Left lung (tissue), 10 donors: ENCODE measurements around the gene BCL11B. TPM values are rescaled to one million over a fixed set of nuclear protein-coding genes. Genes with fewer than 3 reads are reported as not detected.

Source experiments
- ATAC-seq: fragments of 200-7000 bp; cut with Tn5 transposase; one replicate; pipeline ENCODE4 v1.9.1; 2020; ENCODE audit warnings: moderate library complexity
- DNase-seq, 4 donors: peaks; one replicate each; pipeline ENCODE4 v3.0.0-alpha.2; 2013 to 2020
- H3K27ac ChIP-seq, 2 donors: fragments of 200-600 bp; sonication (generic) in 1 of 2; one replicate each; pipeline versions ENCODE4 v1.5.0 to v1.8.0; 2020 to 2021
- H3K27me3 ChIP-seq, 2 donors: fragments of 200-600 bp; sonication (generic) in 1 of 2; one replicate each; pipeline versions ENCODE4 v1.5.0 to v1.8.0; 2020 to 2021
- H3K36me3 ChIP-seq, 2 donors: fragments of 200-600 bp; sonication (generic) in 1 of 2; one replicate each; pipeline versions ENCODE4 v1.5.0 to v1.8.0; 2020 to 2021
- H3K4me1 ChIP-seq, 2 donors: fragments of 200-600 bp; one replicate each; pipeline ENCODE4 v1.8.0; 2021
- H3K4me3 ChIP-seq, 2 donors: fragments of 200-600 bp; sonication (generic) in 1 of 2; one replicate each; pipeline versions ENCODE4 v1.5.0 to v1.8.0; 2020 to 2021; ENCODE audit warnings: mild to moderate bottlenecking in 1 of 2
- H3K9me3 ChIP-seq, 2 donors: fragments of 200-600 bp; sonication (generic) in 1 of 2; one replicate each; pipeline versions ENCODE4 v1.5.0 to v1.8.0; 2020 to 2021
- intact Hi-C, 2 donors: fragments of 100-400 bp; cut with DNase I; formaldehyde crosslinking; loops; one replicate each; pipeline versions ENCODE4 v1.11.2 to v1.14.2; 2022
- polyA plus RNA-seq, 6 donors: library from polyadenylated mRNA; unstranded; fragments of 120-200 nt; gene quantifications; one replicate each; pipeline ENCODE4 v1.2.1, GENCODE V29; 2013; ENCODE audit not compliant: insufficient read length in 6 of 6
- total RNA-seq, 2 donors: library from RNA; stranded (reverse); fragmentation: NEBNext Ultra II Directional; extraction: Animal tissue kit (Norgen Biotek cat#: 25700); gene quantifications; one replicate each; pipeline ENCODE4 v1.2.1, GENCODE V29; 2021
- TF ChIP-seq, protein P1 (sequence below), 2 donors: fragments of 200-600 bp; sonication (generic) in 1 of 2; IDR thresholded peaks; one replicate each; pipeline versions ENCODE4 v1.5.0 to v1.8.0; 2021; ENCODE audit warnings: antibody characterized with exemption in 2 of 2
- donor health status: DM: no; HTN: yes; CAD: no.
- donor health status: DM: no; HTN: no; CAD: no.

The BCL11B gene
- total and polyA plus RNA-seq, 8 donors, result 1.4 to 3.6 (median 3.2) TPM

DNA sequence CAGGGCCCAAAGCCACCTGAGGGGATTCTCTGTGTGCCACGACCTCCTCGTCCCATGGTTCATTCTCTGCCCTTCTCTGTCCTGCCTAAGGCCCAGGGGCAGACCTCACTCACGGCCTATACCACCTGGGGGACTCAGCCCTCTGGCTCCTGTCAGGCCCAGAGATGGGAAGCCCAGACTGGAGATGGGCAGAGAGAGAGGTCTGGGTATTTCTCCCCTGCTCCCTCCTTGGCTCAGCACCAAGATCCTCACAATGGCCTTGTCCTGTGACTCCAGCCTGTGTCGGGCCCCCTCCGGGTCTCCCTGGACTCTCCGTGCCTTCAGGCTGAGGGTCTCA is 46.9 kb upstream of the BCL11B start:
- ATAC-seq, result no peak
- Histone ChIP-seq H3K36me3 (no peaks in the 10 kb centered on the region), H3K27ac (no peak overlapping the region), H3K4me3 (no peak overlapping the region), H3K9me3 (no peaks in the 10 kb centered on the region), H3K4me1 (no peaks in the 10 kb centered on the region), H3K27me3 (peaks cover 0 to 23% of the 10 kb centered on the region in 2 donors)
- TF ChIP-seq, protein P1, sequence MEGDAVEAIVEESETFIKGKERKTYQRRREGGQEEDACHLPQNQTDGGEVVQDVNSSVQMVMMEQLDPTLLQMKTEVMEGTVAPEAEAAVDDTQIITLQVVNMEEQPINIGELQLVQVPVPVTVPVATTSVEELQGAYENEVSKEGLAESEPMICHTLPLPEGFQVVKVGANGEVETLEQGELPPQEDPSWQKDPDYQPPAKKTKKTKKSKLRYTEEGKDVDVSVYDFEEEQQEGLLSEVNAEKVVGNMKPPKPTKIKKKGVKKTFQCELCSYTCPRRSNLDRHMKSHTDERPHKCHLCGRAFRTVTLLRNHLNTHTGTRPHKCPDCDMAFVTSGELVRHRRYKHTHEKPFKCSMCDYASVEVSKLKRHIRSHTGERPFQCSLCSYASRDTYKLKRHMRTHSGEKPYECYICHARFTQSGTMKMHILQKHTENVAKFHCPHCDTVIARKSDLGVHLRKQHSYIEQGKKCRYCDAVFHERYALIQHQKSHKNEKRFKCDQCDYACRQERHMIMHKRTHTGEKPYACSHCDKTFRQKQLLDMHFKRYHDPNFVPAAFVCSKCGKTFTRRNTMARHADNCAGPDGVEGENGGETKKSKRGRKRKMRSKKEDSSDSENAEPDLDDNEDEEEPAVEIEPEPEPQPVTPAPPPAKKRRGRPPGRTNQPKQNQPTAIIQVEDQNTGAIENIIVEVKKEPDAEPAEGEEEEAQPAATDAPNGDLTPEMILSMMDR (IDR thresholded peaks at IDR 0.05), result no peak
- DNase-seq, result no peak
- intact Hi-C loops, result no loop called here

DNA sequence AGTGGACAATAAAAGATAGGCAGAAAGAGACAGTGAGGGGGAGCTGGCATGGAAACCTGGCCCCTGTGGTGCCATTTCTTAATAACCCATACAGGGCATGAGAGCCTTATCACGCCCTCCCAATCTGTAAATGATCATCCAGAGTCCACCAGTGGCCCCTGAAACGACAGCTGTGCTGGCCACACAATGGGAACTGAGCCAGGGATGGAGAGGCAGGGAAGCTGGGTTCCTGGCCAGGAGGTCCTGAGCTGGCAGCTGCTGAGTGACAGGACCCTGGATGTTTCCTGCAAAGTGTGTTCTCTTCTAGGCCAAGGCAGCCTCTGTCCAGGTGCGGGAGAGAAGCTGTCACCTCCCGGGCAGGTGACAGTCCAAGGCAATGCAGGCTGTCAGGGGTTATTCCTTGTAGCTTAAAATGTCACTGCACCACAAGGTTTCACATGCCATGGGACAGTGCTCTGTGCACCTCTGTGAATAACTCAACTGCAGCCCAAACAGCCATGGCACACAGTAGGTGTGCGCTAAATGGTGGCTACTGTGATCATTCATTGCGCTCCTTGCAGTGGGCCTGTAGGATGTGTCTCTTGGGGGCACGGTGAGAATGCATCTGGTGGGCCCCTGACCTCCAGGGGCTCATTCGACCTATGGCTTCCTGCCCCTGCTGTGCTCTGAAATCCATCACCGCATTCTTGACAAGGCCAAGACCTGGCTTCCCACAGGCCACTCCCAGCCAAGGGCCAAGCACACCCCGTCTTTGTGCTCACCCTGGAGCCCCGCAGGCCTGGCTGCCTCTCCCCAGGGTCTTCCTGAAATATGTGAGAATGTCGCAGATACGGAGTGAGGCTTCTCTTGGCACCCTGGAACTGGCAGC is 46.3 kb upstream of the BCL11B start:
- ATAC-seq, result no peak
- TF ChIP-seq, protein P1 (IDR thresholded peaks at IDR 0.05), result no peak

DNA sequence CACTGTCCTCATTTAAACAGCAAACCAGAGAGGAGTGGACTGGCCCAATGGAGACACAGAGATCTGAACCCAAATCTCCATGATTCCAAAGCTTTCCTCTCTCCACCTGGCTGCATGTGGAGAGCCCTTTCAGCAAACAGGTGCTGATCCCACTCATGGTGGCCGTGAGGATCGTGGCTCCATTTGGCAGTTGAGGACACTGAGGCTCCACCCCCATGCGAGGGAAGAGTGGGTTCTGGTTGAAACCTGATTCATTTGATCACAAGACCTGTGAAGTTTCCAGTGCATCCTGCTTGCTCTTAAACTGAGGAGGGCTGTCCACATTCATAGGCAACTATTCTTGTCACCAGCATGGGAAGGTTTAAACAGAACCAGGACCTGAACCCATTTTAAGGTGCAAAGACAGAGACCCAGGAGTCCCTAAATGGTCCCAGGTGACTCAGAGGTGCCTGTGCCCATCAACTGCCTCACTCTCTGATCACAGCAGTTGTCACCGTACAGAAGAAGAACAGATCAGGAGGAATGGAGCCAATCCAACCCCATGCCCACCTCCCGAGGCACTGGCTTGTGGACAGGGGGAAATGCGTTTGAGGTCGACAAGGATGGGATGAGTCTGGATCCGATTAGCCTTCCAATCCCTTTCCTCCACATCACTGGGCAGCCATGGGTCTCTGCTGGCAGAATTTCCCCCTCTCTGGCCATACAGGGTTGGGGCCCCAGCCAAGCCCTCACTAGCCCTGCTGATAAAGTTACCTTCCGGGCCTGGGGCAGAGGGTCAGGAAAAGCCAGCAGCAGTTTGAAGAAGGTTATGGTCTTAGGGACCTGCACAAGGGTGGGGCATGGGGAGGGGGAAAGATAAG is 45.5 kb upstream of the BCL11B start:
- no peaks in the 10 kb centered on the region for H3K4me1 ChIP-seq
- no peak overlapping the region for H3K27ac ChIP-seq
- intact Hi-C loops, result no loop called here

More for the DNA sequence above, 46.3 kb upstream of the BCL11B start:
- peaks cover 0 to 20% of the 10 kb centered on the region in 2 donors for H3K27me3 ChIP-seq
- intact Hi-C loops, result no loop called here
- no peaks in the 10 kb centered on the region for H3K9me3 ChIP-seq
- H3K27ac ChIP-seq, result no peak overlapping the region
- H3K4me1 ChIP-seq, result no peaks in the 10 kb centered on the region
- no peaks in the 10 kb centered on the region for H3K36me3 ChIP-seq
- DNase-seq, result no peak
- H3K4me3 ChIP-seq, result no peak overlapping the region

DNA sequence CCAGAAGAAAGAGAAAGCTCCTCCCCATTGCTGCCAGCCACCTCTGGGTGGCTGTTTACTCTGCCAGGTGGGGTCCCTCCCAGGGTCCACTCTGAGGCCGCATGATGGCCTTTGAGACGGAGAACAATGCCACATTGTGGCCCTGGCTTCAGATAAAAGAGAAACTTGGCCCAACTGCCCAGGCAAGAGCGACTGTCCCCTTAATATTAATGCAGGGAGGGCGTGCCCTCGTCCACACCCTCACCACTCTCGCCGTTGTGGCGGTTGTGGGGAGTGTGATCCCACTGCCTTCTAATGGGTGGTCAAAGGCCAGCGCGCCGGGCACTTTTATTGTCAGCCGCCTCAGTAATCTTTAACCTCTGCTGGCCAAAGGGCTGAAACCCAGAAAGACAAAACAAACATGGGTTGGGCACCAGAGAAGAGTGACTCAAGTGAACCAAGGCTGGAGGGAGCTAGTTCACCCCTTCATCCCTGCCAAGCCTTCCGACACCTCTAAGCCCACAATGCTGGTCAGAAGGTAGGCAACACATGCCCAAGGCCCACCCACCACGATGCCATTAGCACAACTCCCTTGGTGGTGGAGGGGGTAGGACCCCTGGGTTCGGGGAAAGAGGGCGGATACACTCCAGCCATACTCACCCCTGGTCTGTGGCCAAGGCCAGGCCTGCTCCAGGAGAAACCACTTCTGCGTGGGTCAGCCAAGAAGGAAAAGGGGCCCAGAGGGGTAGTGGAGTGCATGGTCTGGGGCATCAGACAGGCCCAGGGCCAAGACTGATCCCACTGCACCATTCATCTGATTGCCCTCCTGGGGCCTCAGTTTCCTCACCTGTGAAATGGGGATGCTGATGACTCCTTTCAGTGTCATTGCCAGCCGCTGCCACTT is 44.5 kb upstream of the BCL11B start:
- TF ChIP-seq, protein P1 (IDR thresholded peaks at IDR 0.05), result no peak
- DNase-seq (no peak), ATAC-seq (no peak)
- no peaks in the 10 kb centered on the region for H3K36me3 ChIP-seq
- H3K9me3 ChIP-seq, result no peaks in the 10 kb centered on the region
- no peak overlapping the region for H3K4me3 ChIP-seq
- no peaks in the 10 kb centered on the region for H3K4me1 ChIP-seq
- no peak overlapping the region for H3K27ac ChIP-seq
- intact Hi-C loops, result no loop called here
- peaks cover 0 to 16% of the 10 kb centered on the region in 2 donors for H3K27me3 ChIP-seq

More for the DNA sequence above, 45.5 kb upstream of the BCL11B start:
- H3K36me3 ChIP-seq, result no peaks in the 10 kb centered on the region
- no peak overlapping the region for H3K4me3 ChIP-seq
- H3K27me3 ChIP-seq, result peaks cover 0 to 16% of the 10 kb centered on the region in 2 donors
- TF ChIP-seq, protein P1 (IDR thresholded peaks at IDR 0.05), result no peak
- ATAC-seq (no peak), DNase-seq (no peak)
- H3K9me3 ChIP-seq, result no peaks in the 10 kb centered on the region
